Suprapubic skin (tissue), 4 donors: Measurements from ENCODE around the gene ONECUT3. TPM values are rescaled to one million over a fixed set of nuclear protein-coding genes. Genes with fewer than 3 reads are reported as not detected.

ENCODE experiments used
- DNase-seq, 2 donors: peaks; one replicate each; pipeline ENCODE4 v3.0.0-alpha.2; 2019; ENCODE audit warnings: low spot score in 2 of 2
- H3K27ac ChIP-seq: fragments of 200-600 bp; sonication (generic); one replicate; pipeline ENCODE4 v1.5.1; 2019
- H3K27me3 ChIP-seq: fragments of 200-600 bp; sonication (generic); one replicate; pipeline ENCODE4 v1.5.1; 2019
- H3K36me3 ChIP-seq: fragments of 200-600 bp; sonication (generic); one replicate; pipeline ENCODE4 v1.5.1; 2019
- H3K4me1 ChIP-seq: fragments of 200-600 bp; sonication (generic); one replicate; pipeline ENCODE4 v1.5.1; 2019
- H3K4me3 ChIP-seq: fragments of 200-600 bp; sonication (generic); one replicate; pipeline ENCODE4 v1.5.1; 2019; ENCODE audit warnings: mild to moderate bottlenecking
- H3K9me3 ChIP-seq: fragments of 200-600 bp; sonication (generic); one replicate; pipeline ENCODE4 v1.5.1; 2019
- EP300 ChIP-seq: sonication (generic); formaldehyde crosslinking; IDR thresholded peaks from one replicate; pipeline ENCODE4 v1.6.1; 2017; ENCODE audit warnings: antibody characterized with exemption
- POLR2A ChIP-seq, 2 donors: fragments of 450-650 bp; IDR thresholded peaks; one replicate each; pipeline ENCODE4 v1.6.1; 2017; ENCODE audit warnings: antibody characterized with exemption in 2 of 2, mild to moderate bottlenecking in 2 of 2, moderate library complexity in 2 of 2
- POLR2AphosphoS5 ChIP-seq, 3 donors: sonication (generic); formaldehyde crosslinking; IDR thresholded peaks; one replicate each; pipeline ENCODE4 v1.6.1; 2017; ENCODE audit warnings: antibody characterized with exemption in 3 of 3
- WGBS: methylation state at CpG from one replicate; pipeline ENCODE4 v1.1.5; 2018; 5-methylcytosine and 5-hydroxymethylcytosine counted together
- total RNA-seq, 4 donors: library from RNA; depleted of rRNA; stranded (reverse); fragments of >200 nt; gene quantifications; one replicate each; pipeline ENCODE4 v1.1.0, GENCODE V29; 2016
- TF ChIP-seq, protein P1 (sequence below), 2 donors: fragments of 200-600 bp in 1 of 2; fragments of 450-650 bp in 1 of 2; sonication (generic) in 1 of 2; IDR thresholded peaks; one replicate each; pipeline ENCODE4 v1.5.1; 2016 to 2019; ENCODE audit warnings: antibody characterized with exemption in 2 of 2, mild to moderate bottlenecking in 1 of 2, moderate library complexity in 1 of 2

ONECUT3 gene
- total RNA-seq, 4 donors from 2014 or later, result not detected

DNA sequence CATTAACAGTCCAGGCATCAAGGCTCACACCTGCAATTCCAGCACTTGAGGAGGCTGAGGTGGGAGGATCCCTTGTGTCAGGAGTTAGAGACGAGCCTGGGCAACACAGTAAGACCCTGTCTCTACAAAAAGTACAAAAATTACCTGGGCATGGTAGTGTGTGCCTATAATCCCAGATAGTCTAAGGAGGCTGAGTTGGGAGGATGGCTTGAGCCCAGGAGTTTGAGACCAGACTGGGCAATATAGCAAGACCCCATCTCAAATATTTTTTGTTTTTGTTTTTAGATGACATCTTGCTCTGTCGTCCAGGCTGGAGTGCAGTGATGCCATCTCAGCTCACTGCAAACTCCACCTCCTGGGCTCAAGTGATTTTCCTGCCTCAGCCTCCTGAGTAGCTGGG is 40.1 kb upstream of the ONECUT3 start:
- no peak for TF ChIP-seq EP300
- TF ChIP-seq POLR2A (IDR thresholded peaks at IDR 0.05), result no peak
- TF ChIP-seq POLR2AphosphoS5 (IDR thresholded peaks at IDR 0.05), result no peak
- TF ChIP-seq, protein P1, sequence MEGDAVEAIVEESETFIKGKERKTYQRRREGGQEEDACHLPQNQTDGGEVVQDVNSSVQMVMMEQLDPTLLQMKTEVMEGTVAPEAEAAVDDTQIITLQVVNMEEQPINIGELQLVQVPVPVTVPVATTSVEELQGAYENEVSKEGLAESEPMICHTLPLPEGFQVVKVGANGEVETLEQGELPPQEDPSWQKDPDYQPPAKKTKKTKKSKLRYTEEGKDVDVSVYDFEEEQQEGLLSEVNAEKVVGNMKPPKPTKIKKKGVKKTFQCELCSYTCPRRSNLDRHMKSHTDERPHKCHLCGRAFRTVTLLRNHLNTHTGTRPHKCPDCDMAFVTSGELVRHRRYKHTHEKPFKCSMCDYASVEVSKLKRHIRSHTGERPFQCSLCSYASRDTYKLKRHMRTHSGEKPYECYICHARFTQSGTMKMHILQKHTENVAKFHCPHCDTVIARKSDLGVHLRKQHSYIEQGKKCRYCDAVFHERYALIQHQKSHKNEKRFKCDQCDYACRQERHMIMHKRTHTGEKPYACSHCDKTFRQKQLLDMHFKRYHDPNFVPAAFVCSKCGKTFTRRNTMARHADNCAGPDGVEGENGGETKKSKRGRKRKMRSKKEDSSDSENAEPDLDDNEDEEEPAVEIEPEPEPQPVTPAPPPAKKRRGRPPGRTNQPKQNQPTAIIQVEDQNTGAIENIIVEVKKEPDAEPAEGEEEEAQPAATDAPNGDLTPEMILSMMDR (IDR thresholded peaks at IDR 0.05), result no peak
- no peaks in the 10 kb centered on the region for H3K4me1 ChIP-seq
- H3K36me3 ChIP-seq, result no peaks in the 10 kb centered on the region
- WGBS, result 100% methylated on average over 2 of the region's 2 CpGs
- no peak overlapping the region for H3K4me3 ChIP-seq
- no peak overlapping the region for H3K27ac ChIP-seq
- no peaks in the 10 kb centered on the region for H3K9me3 ChIP-seq
- H3K27me3 ChIP-seq, result peaks cover 65% of the 10 kb centered on the region
- no peak for DNase-seq

DNA sequence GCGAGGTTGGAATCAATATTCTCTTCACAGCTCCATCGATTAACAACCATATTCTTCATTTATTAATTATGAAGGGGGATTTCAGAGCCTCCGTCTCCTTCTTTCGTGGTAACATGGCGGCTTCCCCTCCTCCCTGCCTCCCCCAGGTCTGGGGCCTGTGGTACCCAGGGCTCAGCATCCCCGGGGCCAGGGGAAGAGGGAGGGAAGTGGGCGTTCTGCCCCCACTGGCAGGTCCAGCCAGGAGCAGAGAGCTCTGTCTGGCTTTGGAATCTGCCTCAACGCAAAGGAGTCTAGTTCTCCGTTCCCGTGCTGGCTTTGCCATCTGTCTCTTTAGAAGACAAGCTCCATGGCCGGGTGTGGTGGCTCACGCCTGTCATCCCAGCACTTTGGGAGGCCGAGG is 37.8 kb upstream of the ONECUT3 start:
- WGBS, result 66% methylated on average over 10 of the region's 13 CpGs
- no peak for DNase-seq
- no peak overlapping the region for H3K27ac ChIP-seq
- no peaks in the 10 kb centered on the region for H3K9me3 ChIP-seq
- H3K36me3 ChIP-seq, result no peaks in the 10 kb centered on the region
- TF ChIP-seq EP300 (no peak), POLR2A (IDR thresholded peaks at IDR 0.05) (no peak), POLR2AphosphoS5 (IDR thresholded peaks at IDR 0.05) (no peak)
- TF ChIP-seq, protein P1 (IDR thresholded peaks at IDR 0.05), result no peak
- peaks cover 79% of the 10 kb centered on the region for H3K27me3 ChIP-seq
- H3K4me3 ChIP-seq, result no peak overlapping the region
- peaks cover 6% of the 10 kb centered on the region for H3K4me1 ChIP-seq

DNA sequence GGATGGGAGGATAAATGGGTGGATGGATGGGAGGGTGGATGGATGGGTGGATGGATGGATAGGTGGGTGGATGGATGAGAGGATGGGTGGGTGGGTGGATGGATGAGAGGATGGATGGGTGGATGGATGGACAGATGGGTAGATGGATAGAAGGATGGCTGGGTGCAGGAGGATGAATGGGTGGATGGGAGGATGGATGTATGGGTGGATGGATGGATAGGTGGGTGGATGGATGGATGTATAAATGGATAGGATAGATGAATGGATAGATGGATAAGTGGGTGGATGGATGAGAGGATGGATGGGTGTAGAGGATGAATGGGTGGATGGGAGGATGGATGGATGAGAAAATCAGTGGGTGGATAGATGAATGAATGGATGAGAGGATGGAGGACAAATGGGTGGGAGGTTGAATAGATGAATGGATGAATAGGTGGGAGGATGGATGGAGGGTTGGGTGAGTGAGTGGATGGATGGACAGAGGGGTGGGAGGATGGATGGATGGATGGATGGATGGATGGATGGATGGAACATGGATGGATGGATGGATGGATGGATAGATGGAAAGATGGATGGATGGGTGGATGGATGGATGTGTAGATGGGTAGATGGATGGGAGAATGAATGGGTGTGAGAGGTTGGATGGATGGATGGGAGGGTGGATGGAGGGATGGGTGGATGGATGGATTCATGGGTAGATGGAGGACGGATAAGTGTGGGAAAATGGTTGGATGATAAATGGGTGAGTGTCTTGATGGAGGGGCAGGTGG is 35.9 kb upstream of the ONECUT3 start:
- H3K9me3 ChIP-seq, result no peaks in the 10 kb centered on the region
- no peak overlapping the region for H3K4me3 ChIP-seq
- no peaks in the 10 kb centered on the region for H3K36me3 ChIP-seq
- no peak overlapping the region for H3K27ac ChIP-seq
- peaks cover 80% of the 10 kb centered on the region for H3K27me3 ChIP-seq
- peaks cover 6% of the 10 kb centered on the region for H3K4me1 ChIP-seq
- no peak for DNase-seq
- WGBS, result 82% methylated on average over 1 of the region's 1 CpG
- no peak for TF ChIP-seq EP300
- TF ChIP-seq POLR2A (IDR thresholded peaks at IDR 0.05), result no peak
- TF ChIP-seq, protein P1 (IDR thresholded peaks at IDR 0.05), result no peak
- no peak for TF ChIP-seq POLR2AphosphoS5 (IDR thresholded peaks at IDR 0.05)

DNA sequence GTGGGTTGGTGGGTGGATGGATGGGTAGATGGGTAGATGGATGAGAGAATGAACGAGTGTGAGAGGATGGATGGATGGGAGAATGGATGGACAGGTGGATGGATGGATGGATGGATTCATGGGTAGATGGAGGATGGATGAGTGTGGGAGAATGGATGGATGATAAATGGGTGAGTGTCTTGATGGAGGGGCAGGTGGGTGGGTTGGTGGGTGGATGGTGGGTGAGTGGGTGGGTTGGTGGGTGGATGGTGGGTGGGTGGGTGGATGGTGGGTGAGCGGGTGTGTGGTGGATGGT is 35.4 kb upstream of the ONECUT3 start:
- no peaks in the 10 kb centered on the region for H3K36me3 ChIP-seq
- H3K27me3 ChIP-seq, result peaks cover 84% of the 10 kb centered on the region
- no peaks in the 10 kb centered on the region for H3K9me3 ChIP-seq
- H3K4me1 ChIP-seq, result peaks cover 6% of the 10 kb centered on the region
- 87% methylated on average over 1 of the region's 2 CpGs for WGBS
- no peak for DNase-seq
- TF ChIP-seq POLR2AphosphoS5 (IDR thresholded peaks at IDR 0.05) (no peak), EP300 (no peak)
- TF ChIP-seq, protein P1 (IDR thresholded peaks at IDR 0.05), result no peak
- H3K27ac ChIP-seq, result no peak overlapping the region
- no peak overlapping the region for H3K4me3 ChIP-seq

DNA sequence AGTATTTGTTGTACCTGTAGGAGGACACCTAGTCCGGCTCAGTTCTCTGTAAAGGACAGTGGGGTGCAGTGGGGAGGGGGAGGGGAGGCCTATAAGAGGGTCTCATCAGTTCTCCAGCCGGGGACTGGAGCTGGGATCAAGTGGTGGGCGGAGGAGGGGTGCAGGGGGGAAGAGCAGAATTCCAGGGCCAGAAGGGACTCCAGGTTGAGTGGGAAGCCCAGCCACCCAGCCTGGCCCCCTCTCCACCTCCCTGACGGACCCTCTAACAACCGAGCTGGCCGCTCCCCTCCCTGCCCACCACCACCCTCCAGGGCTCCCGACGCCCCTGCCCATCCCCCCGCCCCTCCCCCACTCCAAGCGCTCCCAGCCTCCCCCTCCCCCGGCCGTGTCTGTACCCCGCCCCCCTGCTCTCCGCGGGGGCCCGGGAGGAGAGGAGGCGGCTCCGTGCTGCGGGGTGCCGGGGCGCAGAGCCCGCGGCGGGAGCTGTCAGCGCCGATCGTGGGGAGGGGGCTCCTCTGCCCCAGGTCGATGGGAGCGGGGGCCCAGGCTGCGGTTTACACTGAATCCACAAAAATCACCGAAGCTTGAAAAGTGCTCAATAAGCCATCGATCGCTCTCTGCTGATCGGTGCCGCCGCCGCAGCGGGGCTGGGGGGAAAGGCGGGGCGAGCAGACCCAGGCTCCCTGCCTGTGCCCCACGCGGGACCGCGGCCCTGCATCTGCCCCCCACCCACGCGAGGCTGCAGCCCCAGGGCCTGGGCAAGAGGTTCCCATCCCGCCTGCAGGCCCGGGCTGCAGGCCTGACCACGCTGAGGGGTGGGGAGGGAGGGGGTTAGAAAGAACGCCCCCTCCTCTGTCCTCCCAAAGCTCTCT is 34.6 kb upstream of the ONECUT3 start:
- Histone ChIP-seq H3K9me3 (no peaks in the 10 kb centered on the region), H3K4me3 (no peak overlapping the region), H3K4me1 (peaks cover 6% of the 10 kb centered on the region), H3K27me3 (peaks cover 83% of the 10 kb centered on the region), H3K36me3 (no peaks in the 10 kb centered on the region), H3K27ac (no peak overlapping the region)
- DNase-seq, result no peak
- TF ChIP-seq, protein P1 (IDR thresholded peaks at IDR 0.05), result no peak
- no peak for TF ChIP-seq EP300
- no peak for TF ChIP-seq POLR2A (IDR thresholded peaks at IDR 0.05)
- 11% methylated on average over 6 of the region's 50 CpGs for WGBS
